DOHH2 (cell line): ENCODE data around the gene PIAS2.
"Not testable (repeated sequence)": the region's sequence is repeated elsewhere in the genome, so short reads cannot be mapped to it uniquely, and the experiment has no call there.

ENCODE experiments used
- CTCF ChIP-seq: fragments of 200-600 bp; sonication (generic); IDR thresholded peaks from one replicate; pipeline ENCODE4 v1.5.1; 2014; ENCODE audit warnings: antibody characterized with exemption, mild to moderate bottlenecking, low read depth, low read length; ENCODE audit not compliant: poor library complexity, severe bottlenecking
- EZH2phosphoT487 ChIP-seq: fragments of 200-600 bp; sonication (generic); IDR thresholded peaks from 2 replicates; pipeline ENCODE4 v1.6.1; 2017; ENCODE audit warnings: borderline replicate concordance, mild to moderate bottlenecking, antibody characterized with exemption, low read length, moderate library complexity, mixed read lengths

GRCh38 chr18:46865245-46865644, 52.1 kb downstream of the PIAS2 start:
- TF ChIP-seq CTCF, EZH2phosphoT487: not testable (repeated sequence)
